ENCODE data around the gene IGF2BP2. TPM values are rescaled to one million over a fixed set of nuclear protein-coding genes. Genes with fewer than 3 reads are reported as not detected.

The IGF2BP2 gene
- total and polyA plus RNA-seq, 2 donors from 2014 or later = 7.7 to 26.9 TPM

- no peak overlapping the region for H3K4me3 ChIP-seq (ENCODE audit: low read length in 3 of 3)
- no peaks in the 10 kb centered on the region for H3K4me1 ChIP-seq (ENCODE audit: control insufficient read depth in 2 of 3, insufficient read depth in 2 of 3, low read depth in 1 of 3, low read length in 3 of 3)
- H3K27ac ChIP-seq (ENCODE audit: low read depth in 2 of 2, low read length in 2 of 2) = no peak overlapping the region
- no peaks in the 10 kb centered on the region for H3K27me3 ChIP-seq (ENCODE audit: control insufficient read depth, insufficient read depth, low read length)
- H3K9me3 ChIP-seq (ENCODE audit: control insufficient read depth in 2 of 3, insufficient read depth in 1 of 3, low read length in 3 of 3) = peaks cover 0 to 3% (median 0%) of the 10 kb centered on the region in 3 donors
- DNase-seq = no peak
- no peak for TF ChIP-seq CTCF (IDR thresholded peaks at IDR 0.05; ENCODE audit: borderline replicate concordance, extremely low read depth, insufficient read depth)
- H3K9ac ChIP-seq (ENCODE audit: low read length in 3 of 3) = no peak overlapping the region
- H3K36me3 ChIP-seq (ENCODE audit: control insufficient read depth in 2 of 3, insufficient read depth in 3 of 3, low read length in 3 of 3) = no peaks in the 10 kb centered on the region
- intact Hi-C loops (cut with DNase I) = no loop called here
- no peak for FAIRE-seq
Measured at GRCh38 chr3:185754920-185755319, 69.9 kb downstream of the IGF2BP2 start.

DNA sequence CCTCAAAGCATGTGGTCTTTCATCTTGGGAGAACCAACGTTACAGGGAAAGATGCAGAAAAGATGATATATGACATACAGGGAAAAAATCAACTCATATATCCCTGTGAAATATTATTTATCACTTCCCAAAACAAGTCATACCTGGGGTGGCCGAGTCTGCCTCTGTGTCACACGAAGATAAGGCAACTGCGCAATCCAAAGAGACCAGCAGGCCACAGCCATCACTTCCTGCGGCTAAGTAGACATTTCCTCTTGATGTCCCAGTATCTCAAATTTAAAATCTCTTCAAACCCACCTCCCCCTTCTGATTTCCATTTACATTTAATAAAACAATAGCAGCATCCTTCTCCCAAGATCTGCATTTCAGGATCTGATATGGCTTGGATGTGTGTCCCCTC, 71.5 kb downstream of the IGF2BP2 start:
- Histone ChIP-seq H3K4me3 (ENCODE audit: low read length in 3 of 3) (no peak overlapping the region), H3K9ac (ENCODE audit: low read length in 3 of 3) (no peak overlapping the region), H3K36me3 (ENCODE audit: control insufficient read depth in 2 of 3, insufficient read depth in 3 of 3, low read length in 3 of 3) (no peaks in the 10 kb centered on the region), H3K27me3 (ENCODE audit: control insufficient read depth, insufficient read depth, low read length) (no peaks in the 10 kb centered on the region), H3K9me3 (ENCODE audit: control insufficient read depth in 2 of 3, insufficient read depth in 1 of 3, low read length in 3 of 3) (peaks cover 0 to 3% (median 0%) of the 10 kb centered on the region in 3 donors), H3K27ac (ENCODE audit: low read depth in 2 of 2, low read length in 2 of 2) (no peak overlapping the region), H3K4me1 (ENCODE audit: control insufficient read depth in 2 of 3, insufficient read depth in 2 of 3, low read depth in 1 of 3, low read length in 3 of 3) (no peaks in the 10 kb centered on the region)
- TF ChIP-seq CTCF (IDR thresholded peaks at IDR 0.05; ENCODE audit: borderline replicate concordance, extremely low read depth, insufficient read depth) = no peak
- FAIRE-seq (no peak), DNase-seq (no peak)
- intact Hi-C loops (cut with DNase I) = no loop called here

- Histone ChIP-seq H3K9me3 (ENCODE audit: control insufficient read depth in 2 of 3, insufficient read depth in 1 of 3, low read length in 3 of 3) (peaks cover 0 to 3% (median 0%) of the 10 kb centered on the region in 3 donors), H3K4me3 (ENCODE audit: low read length in 3 of 3) (no peak overlapping the region), H3K27ac (ENCODE audit: low read depth in 2 of 2, low read length in 2 of 2) (no peak overlapping the region), H3K4me1 (ENCODE audit: control insufficient read depth in 2 of 3, insufficient read depth in 2 of 3, low read depth in 1 of 3, low read length in 3 of 3) (peaks cover 0 to 9% (median 5%) of the 10 kb centered on the region in 3 donors), H3K9ac (ENCODE audit: low read length in 3 of 3) (no peak overlapping the region), H3K27me3 (ENCODE audit: control insufficient read depth, insufficient read depth, low read length) (no peaks in the 10 kb centered on the region), H3K36me3 (ENCODE audit: control insufficient read depth in 2 of 3, insufficient read depth in 3 of 3, low read length in 3 of 3) (no peaks in the 10 kb centered on the region)
- TF ChIP-seq CTCF (IDR thresholded peaks at IDR 0.05; ENCODE audit: borderline replicate concordance, extremely low read depth, insufficient read depth) = no peak
- intact Hi-C loops (cut with DNase I) = no loop called here
- DNase-seq (no peak), FAIRE-seq (no peak)
Measured at GRCh38 chr3:185750702-185751101, 74.1 kb downstream of the IGF2BP2 start.

GRCh38 chr3:185750015-185750414, 74.8 kb downstream of the IGF2BP2 start:
- Histone ChIP-seq H3K27ac (ENCODE audit: low read depth in 2 of 2, low read length in 2 of 2) (no peak overlapping the region), H3K36me3 (ENCODE audit: control insufficient read depth in 2 of 3, insufficient read depth in 3 of 3, low read length in 3 of 3) (no peaks in the 10 kb centered on the region), H3K4me1 (ENCODE audit: control insufficient read depth in 2 of 3, insufficient read depth in 2 of 3, low read depth in 1 of 3, low read length in 3 of 3) (peaks cover 0 to 15% (median 5%) of the 10 kb centered on the region in 3 donors), H3K4me3 (ENCODE audit: low read length in 3 of 3) (no peak overlapping the region), H3K27me3 (ENCODE audit: control insufficient read depth, insufficient read depth, low read length) (no peaks in the 10 kb centered on the region), H3K9ac (ENCODE audit: low read length in 3 of 3) (no peak overlapping the region), H3K9me3 (ENCODE audit: control insufficient read depth in 2 of 3, insufficient read depth in 1 of 3, low read length in 3 of 3) (peaks cover 0 to 3% (median 0%) of the 10 kb centered on the region in 3 donors)
- no peak for TF ChIP-seq CTCF (IDR thresholded peaks at IDR 0.05; ENCODE audit: borderline replicate concordance, extremely low read depth, insufficient read depth)
- no peak for DNase-seq
- intact Hi-C loops (cut with DNase I) = no loop called here
- no peak for FAIRE-seq

Measured in kidney (tissue), 14 donors.